ENCODE data around the gene DNAJB9. TPM values are rescaled to one million over a fixed set of nuclear protein-coding genes. Genes with fewer than 3 reads are reported as not detected.
A peak's percentile ranks its signal among the peaks of the same experiment; 100 is the strongest.

The DNAJB9 gene
- total RNA-seq, 4 donors from 2014 or later, result 2.8 to 28.3 (median 14.4) TPM

DNA sequence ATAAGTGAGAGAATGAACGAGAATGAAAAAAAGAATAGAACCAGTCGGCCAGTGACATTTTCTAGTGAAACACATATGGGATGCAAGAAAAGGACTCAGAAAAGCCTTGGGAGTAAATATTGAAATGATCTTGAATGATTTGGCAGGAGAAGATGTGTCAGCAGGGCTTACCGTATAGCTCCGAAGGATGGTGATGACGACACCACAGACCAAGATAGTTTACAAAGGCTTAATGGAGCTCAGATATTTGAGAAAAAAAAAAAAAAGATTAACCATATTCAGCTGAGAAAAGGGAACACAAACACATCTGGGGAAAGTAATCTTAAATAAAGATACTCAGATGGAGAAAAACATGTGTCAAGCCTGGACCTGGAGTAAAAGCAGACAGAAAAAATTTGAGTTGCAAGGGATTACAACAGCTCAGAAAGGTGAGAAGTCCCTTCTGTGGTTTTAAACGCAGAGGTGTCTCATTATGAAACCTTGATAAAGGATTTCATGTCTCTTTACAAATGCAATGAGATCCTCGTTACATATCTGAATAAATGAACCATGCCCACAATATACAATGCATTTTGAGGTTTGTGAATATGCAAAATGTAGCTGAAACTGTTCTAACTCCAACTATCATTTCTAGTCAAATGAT is 36.0 kb downstream of the DNAJB9 start:
- intact Hi-C loops (cut with DNase I; ENCODE audit: low total_unique reads), result no loop called here
- no peaks in the 10 kb centered on the region for H3K9me3 ChIP-seq
- no peaks in the 10 kb centered on the region for H3K4me1 ChIP-seq
- WGBS, 2 donors (ENCODE audit: low coverage in 1 of 2), result 67% methylated on average over 6 to 7 of the region's 7 CpGs
- no peak for DNase-seq
- TF ChIP-seq, protein P1, sequence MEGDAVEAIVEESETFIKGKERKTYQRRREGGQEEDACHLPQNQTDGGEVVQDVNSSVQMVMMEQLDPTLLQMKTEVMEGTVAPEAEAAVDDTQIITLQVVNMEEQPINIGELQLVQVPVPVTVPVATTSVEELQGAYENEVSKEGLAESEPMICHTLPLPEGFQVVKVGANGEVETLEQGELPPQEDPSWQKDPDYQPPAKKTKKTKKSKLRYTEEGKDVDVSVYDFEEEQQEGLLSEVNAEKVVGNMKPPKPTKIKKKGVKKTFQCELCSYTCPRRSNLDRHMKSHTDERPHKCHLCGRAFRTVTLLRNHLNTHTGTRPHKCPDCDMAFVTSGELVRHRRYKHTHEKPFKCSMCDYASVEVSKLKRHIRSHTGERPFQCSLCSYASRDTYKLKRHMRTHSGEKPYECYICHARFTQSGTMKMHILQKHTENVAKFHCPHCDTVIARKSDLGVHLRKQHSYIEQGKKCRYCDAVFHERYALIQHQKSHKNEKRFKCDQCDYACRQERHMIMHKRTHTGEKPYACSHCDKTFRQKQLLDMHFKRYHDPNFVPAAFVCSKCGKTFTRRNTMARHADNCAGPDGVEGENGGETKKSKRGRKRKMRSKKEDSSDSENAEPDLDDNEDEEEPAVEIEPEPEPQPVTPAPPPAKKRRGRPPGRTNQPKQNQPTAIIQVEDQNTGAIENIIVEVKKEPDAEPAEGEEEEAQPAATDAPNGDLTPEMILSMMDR (IDR thresholded peaks at IDR 0.05), result no peak
- TF ChIP-seq POLR2A (IDR thresholded peaks at IDR 0.05), result no peak
- TF ChIP-seq EP300 (IDR thresholded peaks at IDR 0.05; ENCODE audit: low read depth), result no peak
- no peak for TF ChIP-seq POLR2AphosphoS5 (IDR thresholded peaks at IDR 0.05)
- no peaks in the 10 kb centered on the region for H3K27me3 ChIP-seq
- H3K4me3 ChIP-seq, result no peak overlapping the region
- no peak overlapping the region for H3K27ac ChIP-seq
- in situ Hi-C loops (cut with MboI; ENCODE audit: low pct_ligation_motif_present in 1 of 4, low pct_unique_long_range_greater_than_20kb in 1 of 4, low sequenced_read_pairs in 3 of 4), result no loop called here
- H3K36me3 ChIP-seq, result no peaks in the 10 kb centered on the region

GRCh38 chr7:108609643-108610042 is 40.0 kb downstream of the DNAJB9 start:
- H3K27ac ChIP-seq, result no peak overlapping the region
- 47 to 64% methylated on average over 2 of the region's 2 CpGs for WGBS, 2 donors (ENCODE audit: low coverage in 1 of 2)
- in situ Hi-C loops (cut with MboI; ENCODE audit: low pct_ligation_motif_present in 1 of 4, low pct_unique_long_range_greater_than_20kb in 1 of 4, low sequenced_read_pairs in 3 of 4), result no loop called here
- no peaks in the 10 kb centered on the region for H3K36me3 ChIP-seq
- TF ChIP-seq EP300 (IDR thresholded peaks at IDR 0.05; ENCODE audit: low read depth), result no peak
- no peak for TF ChIP-seq POLR2AphosphoS5 (IDR thresholded peaks at IDR 0.05)
- H3K4me1 ChIP-seq, result peaks cover 0 to 5% (median 0%) of the 10 kb centered on the region in 4 donors
- no peaks in the 10 kb centered on the region for H3K27me3 ChIP-seq
- H3K9me3 ChIP-seq, result no peaks in the 10 kb centered on the region
- DNase-seq, result no peak
- no peak overlapping the region for H3K4me3 ChIP-seq
- intact Hi-C loops (cut with DNase I; ENCODE audit: low total_unique reads), result no loop called here

DNA sequence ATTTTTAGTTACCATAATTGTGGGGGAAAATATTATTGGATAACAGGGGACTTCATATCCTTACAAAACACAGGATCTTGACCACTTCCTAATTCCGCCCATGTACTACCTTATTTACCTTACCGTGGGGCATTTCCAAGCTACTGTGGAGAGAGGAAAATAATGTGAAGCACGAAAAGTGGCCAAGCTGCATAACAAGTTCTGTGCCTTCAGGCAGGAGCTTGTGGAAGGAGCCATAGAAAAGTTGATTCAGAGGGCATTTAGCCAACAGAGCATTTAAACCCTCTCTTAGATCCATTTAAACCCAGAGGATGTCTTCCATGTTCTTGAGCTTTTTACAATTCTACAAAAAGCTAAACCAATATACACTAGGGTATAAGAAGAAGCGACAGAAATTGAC is 41.6 kb downstream of the DNAJB9 start:
- 51 to 78% methylated on average over 3 to 4 of the region's 4 CpGs for WGBS, 2 donors (ENCODE audit: low coverage in 1 of 2)
- TF ChIP-seq EP300 (IDR thresholded peaks at IDR 0.05; ENCODE audit: low read depth), result no peak
- no peak for TF ChIP-seq POLR2AphosphoS5 (IDR thresholded peaks at IDR 0.05)
- TF ChIP-seq POLR2A (IDR thresholded peaks at IDR 0.05), result no peak
- TF ChIP-seq, protein P1 (IDR thresholded peaks at IDR 0.05), result no peak

GRCh38 chr7:108613147-108613948 is 43.7 kb downstream of the DNAJB9 start:
- WGBS, 2 donors (ENCODE audit: low coverage in 1 of 2), result 16 to 23% methylated on average over 5 of the region's 5 CpGs
- Histone ChIP-seq H3K9me3 (no peaks in the 10 kb centered on the region), H3K36me3 (no peaks in the 10 kb centered on the region), H3K27me3 (no peaks in the 10 kb centered on the region), H3K4me3 (no peak overlapping the region), H3K27ac (no peak overlapping the region), H3K4me1 (peaks cover 0 to 5% (median 0%) of the 10 kb centered on the region in 4 donors)
- in situ Hi-C loops (cut with MboI; ENCODE audit: low pct_ligation_motif_present in 1 of 4, low pct_unique_long_range_greater_than_20kb in 1 of 4, low sequenced_read_pairs in 3 of 4) (no loop called here), intact Hi-C loops (cut with DNase I; ENCODE audit: low total_unique reads) (no loop called here)
- DNase-seq, result no peak
- TF ChIP-seq POLR2A (IDR thresholded peaks at IDR 0.05), result no peak
- TF ChIP-seq, protein P1 (IDR thresholded peaks at IDR 0.05), result peak; percentile 65 to 77 (median 68)

More for the DNA sequence above, 41.6 kb downstream of the DNAJB9 start:
- Histone ChIP-seq H3K36me3 (no peaks in the 10 kb centered on the region), H3K27ac (no peak overlapping the region), H3K4me1 (peaks cover 0 to 5% (median 0%) of the 10 kb centered on the region in 4 donors), H3K4me3 (no peak overlapping the region), H3K27me3 (no peaks in the 10 kb centered on the region), H3K9me3 (no peaks in the 10 kb centered on the region)
- no peak for DNase-seq
- in situ Hi-C loops (cut with MboI; ENCODE audit: low pct_ligation_motif_present in 1 of 4, low pct_unique_long_range_greater_than_20kb in 1 of 4, low sequenced_read_pairs in 3 of 4), result no loop called here
- intact Hi-C loops (cut with DNase I; ENCODE audit: low total_unique reads), result no loop called here
